ENCODE measurements around the gene B4GALT6.

The B4GALT6 gene

GRCh38 chr18:31666055-31666454, 18.3 kb downstream of the B4GALT6 start:
- Histone ChIP-seq H3K9me3 (ENCODE audit: severe bottlenecking) (no peaks in the 10 kb centered on the region), H3K27me3 (ENCODE audit: insufficient read depth, low read depth, severe bottlenecking) (no peaks in the 10 kb centered on the region), H3K4me3 (ENCODE audit: low read depth, low read length) (no peak overlapping the region), H3K27ac (no peak overlapping the region), H3K36me3 (no peaks in the 10 kb centered on the region)
- TF ChIP-seq CTCF (IDR thresholded peaks at IDR 0.05; ENCODE audit: low read depth, low read length) = no peak
- no peak for DNase-seq

- Histone ChIP-seq H3K27ac (no peak overlapping the region), H3K36me3 (no peaks in the 10 kb centered on the region), H3K9me3 (ENCODE audit: severe bottlenecking) (no peaks in the 10 kb centered on the region), H3K4me3 (ENCODE audit: low read depth, low read length) (no peak overlapping the region), H3K27me3 (ENCODE audit: insufficient read depth, low read depth, severe bottlenecking) (no peaks in the 10 kb centered on the region)
- DNase-seq = no peak
- no peak for TF ChIP-seq CTCF (IDR thresholded peaks at IDR 0.05; ENCODE audit: low read depth, low read length)
These were observed 20.3 kb downstream of the B4GALT6 start for GRCh38 chr18:31664101-31664500.

- no peaks in the 10 kb centered on the region for H3K27me3 ChIP-seq (ENCODE audit: insufficient read depth, low read depth, severe bottlenecking)
- H3K4me3 ChIP-seq (ENCODE audit: low read depth, low read length) = no peak overlapping the region
- no peaks in the 10 kb centered on the region for H3K36me3 ChIP-seq
- H3K27ac ChIP-seq = no peak overlapping the region
- DNase-seq = no peak
- H3K9me3 ChIP-seq (ENCODE audit: severe bottlenecking) = no peaks in the 10 kb centered on the region
- no peak for TF ChIP-seq CTCF (IDR thresholded peaks at IDR 0.05; ENCODE audit: low read depth, low read length)
These were observed 22.4 kb downstream of the B4GALT6 start for GRCh38 chr18:31661965-31662364.

GRCh38 chr18:31660763-31661162, 23.6 kb downstream of the B4GALT6 start:
- Histone ChIP-seq H3K9me3 (ENCODE audit: severe bottlenecking) (no peaks in the 10 kb centered on the region), H3K4me3 (ENCODE audit: low read depth, low read length) (no peak overlapping the region), H3K27me3 (ENCODE audit: insufficient read depth, low read depth, severe bottlenecking) (no peaks in the 10 kb centered on the region), H3K27ac (no peak overlapping the region), H3K36me3 (no peaks in the 10 kb centered on the region)
- no peak for DNase-seq
- TF ChIP-seq CTCF (IDR thresholded peaks at IDR 0.05; ENCODE audit: low read depth, low read length) = no peak

GRCh38 chr18:31659576-31660177, 24.7 kb downstream of the B4GALT6 start:
- H3K4me3 ChIP-seq (ENCODE audit: low read depth, low read length) = no peak overlapping the region
- H3K36me3 ChIP-seq = no peaks in the 10 kb centered on the region
- no peak overlapping the region for H3K27ac ChIP-seq
- DNase-seq = no peak
- H3K9me3 ChIP-seq (ENCODE audit: severe bottlenecking) = no peaks in the 10 kb centered on the region
- no peak for TF ChIP-seq CTCF (IDR thresholded peaks at IDR 0.05; ENCODE audit: low read depth, low read length)
- H3K27me3 ChIP-seq (ENCODE audit: insufficient read depth, low read depth, severe bottlenecking) = no peaks in the 10 kb centered on the region
